Keratinocyte (primary cell): ENCODE measurements around the gene KIF18B.

ENCODE experiments used
- EZH2 ChIP-seq: IDR thresholded peaks from one replicate; pipeline ENCODE4 v1.6.1; 2012; ENCODE audit warnings: inconsistent platforms, mild to moderate bottlenecking, low read length, moderate library complexity
- TF ChIP-seq, protein P1 (sequence below), 3 experiments: IDR thresholded peaks in 1 of 3; conservative IDR thresholded peaks in 1 of 3; optimal IDR thresholded peaks in 1 of 3; 2 replicates in 2 of 3; 3 replicates in 1 of 3; pipeline versions ENCODE3 to v1.5.1; 2011; ENCODE audit warnings: low read length in 3 of 3, mild to moderate bottlenecking in 3 of 3, moderate library complexity in 2 of 3, control low read depth in 1 of 3, inconsistent platforms in 1 of 3; ENCODE audit not compliant: insufficient read depth in 2 of 3; ENCODE audit errors: extremely low read depth in 1 of 3

GRCh38 chr17:44977065-44977464 is 29.5 kb upstream of the KIF18B start:
- TF ChIP-seq, protein P1, sequence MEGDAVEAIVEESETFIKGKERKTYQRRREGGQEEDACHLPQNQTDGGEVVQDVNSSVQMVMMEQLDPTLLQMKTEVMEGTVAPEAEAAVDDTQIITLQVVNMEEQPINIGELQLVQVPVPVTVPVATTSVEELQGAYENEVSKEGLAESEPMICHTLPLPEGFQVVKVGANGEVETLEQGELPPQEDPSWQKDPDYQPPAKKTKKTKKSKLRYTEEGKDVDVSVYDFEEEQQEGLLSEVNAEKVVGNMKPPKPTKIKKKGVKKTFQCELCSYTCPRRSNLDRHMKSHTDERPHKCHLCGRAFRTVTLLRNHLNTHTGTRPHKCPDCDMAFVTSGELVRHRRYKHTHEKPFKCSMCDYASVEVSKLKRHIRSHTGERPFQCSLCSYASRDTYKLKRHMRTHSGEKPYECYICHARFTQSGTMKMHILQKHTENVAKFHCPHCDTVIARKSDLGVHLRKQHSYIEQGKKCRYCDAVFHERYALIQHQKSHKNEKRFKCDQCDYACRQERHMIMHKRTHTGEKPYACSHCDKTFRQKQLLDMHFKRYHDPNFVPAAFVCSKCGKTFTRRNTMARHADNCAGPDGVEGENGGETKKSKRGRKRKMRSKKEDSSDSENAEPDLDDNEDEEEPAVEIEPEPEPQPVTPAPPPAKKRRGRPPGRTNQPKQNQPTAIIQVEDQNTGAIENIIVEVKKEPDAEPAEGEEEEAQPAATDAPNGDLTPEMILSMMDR (optimal IDR thresholded peaks at IDR 0.05 in 1 of 3, IDR thresholded peaks at IDR 0.05 in 1 of 3, conservative IDR thresholded peaks at IDR 0.05 in 1 of 3; ENCODE audit: extremely low read depth in 1 of 3, insufficient read depth in 2 of 3, low read length in 3 of 3): no peak
- TF ChIP-seq EZH2: no peak
